ENCODE results near the gene PIAS4.

PIAS4 gene

GRCh38 chr19:4053423-4054324 is 46.1 kb downstream of the PIAS4 start:
- H3K4me3 ChIP-seq = no peak overlapping the region

GRCh38 chr19:4054441-4055208 is 47.1 kb downstream of the PIAS4 start:
- Histone ChIP-seq H3K27ac (no peak overlapping the region), H3K4me3 (no peak overlapping the region)

More at GRCh38 chr19:4053423-4054324, 46.1 kb downstream of the PIAS4 start:
- H3K27ac ChIP-seq = peak overlapping the region in 6 of 21 experiments; percentile 18 to 83 (median 74)

DNA sequence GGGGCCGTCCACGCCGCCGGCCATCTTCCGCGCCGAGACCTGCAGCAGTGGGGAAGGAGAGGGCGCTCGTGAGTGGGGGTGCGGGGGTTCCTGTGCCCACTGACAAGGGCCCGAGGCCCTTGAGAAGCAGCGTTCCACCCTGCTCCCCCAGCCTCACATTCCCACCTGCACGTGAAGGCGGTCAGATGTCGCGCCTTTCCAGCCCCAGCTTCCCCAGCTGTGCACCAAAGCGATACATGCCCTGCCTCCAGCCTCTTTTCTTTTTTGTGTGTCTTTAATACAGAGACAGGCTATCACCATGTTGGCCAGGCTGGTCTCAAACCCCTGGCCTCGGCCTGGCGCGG is 47.6 kb downstream of the PIAS4 start:
- H3K4me3 ChIP-seq = no peak overlapping the region
- H3K27ac ChIP-seq = no peak overlapping the region

GRCh38 chr19:4057931-4058692 is 50.6 kb downstream of the PIAS4 start:
- H3K4me3 ChIP-seq = peak overlapping the region; percentile 20 to 100 (median 26)
- H3K27ac ChIP-seq = peak overlapping the region; percentile 84 to 100 (median 97)

DNA sequence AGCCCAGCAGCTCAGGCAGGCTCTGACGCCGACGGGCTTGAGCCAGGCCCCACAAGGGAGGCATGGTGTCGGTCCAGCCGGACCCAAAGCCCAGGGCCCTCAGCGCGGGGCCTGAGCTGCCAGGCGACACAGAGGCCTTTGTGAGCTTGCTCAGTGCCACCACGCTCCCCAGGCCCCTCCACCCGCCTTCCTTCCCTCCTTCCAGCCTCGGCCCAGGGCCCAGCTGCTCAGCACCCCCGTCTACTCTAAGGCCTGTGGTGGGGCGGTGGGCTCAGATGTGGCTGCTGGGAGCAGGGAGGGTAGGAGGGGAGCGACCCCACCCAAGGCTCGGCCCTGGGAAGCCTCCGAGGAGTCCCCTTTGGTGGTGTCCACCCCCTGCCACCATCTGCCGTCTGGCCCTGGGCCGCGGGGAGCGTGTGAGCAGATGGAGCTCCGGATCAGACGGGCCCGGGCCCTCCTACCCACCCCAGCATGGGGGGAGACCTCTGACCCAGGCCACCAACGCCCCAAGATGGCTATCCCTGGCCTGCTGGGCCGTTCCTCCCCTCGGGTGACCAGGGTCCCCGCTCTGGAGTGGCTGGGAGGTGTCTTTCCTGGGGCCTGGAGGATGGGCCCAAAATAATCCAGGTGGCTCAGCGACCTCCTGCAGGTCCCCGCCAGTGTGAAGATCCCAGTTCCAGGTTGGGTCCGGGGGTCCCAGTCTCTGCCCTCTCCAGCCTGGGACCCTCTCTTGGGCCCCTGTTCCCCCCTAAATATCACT is 51.3 kb downstream of the PIAS4 start:
- Histone ChIP-seq H3K4me3 (peak overlapping the region; percentile 20 to 100 (median 26)), H3K27ac (peak overlapping the region; percentile 84 to 100 (median 97))

DNA sequence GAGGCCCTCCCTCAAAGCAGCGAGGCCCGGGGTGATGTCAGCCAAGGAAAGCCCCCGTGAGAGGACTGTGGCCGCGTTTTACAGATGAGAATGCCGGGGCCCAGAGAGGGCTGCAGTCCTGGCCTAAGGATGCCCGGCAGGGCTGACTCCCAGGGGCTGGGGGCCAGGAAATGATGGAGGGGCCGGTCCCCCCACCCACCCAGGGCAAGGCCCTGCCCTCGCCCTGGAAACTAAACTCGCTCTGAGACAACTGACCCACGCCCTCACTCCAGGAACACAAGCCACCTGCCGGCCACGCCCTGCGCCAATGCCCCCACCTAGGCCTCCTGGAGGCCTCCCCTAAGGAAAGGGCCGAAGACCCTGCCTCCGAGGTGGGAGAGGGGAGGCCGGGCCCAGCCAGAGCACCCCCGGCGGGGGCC is 51.9 kb downstream of the PIAS4 start:
- Histone ChIP-seq H3K4me3 (peak overlapping the region; percentile 20 to 100 (median 26)), H3K27ac (peak overlapping the region; percentile 84 to 100 (median 97))

GRCh38 chr19:4059891-4060620 is 52.5 kb downstream of the PIAS4 start:
- H3K4me3 ChIP-seq = peak overlapping the region; percentile 20 to 100 (median 26)
- peak overlapping the region; percentile 84 to 100 (median 97) for H3K27ac ChIP-seq

DNA sequence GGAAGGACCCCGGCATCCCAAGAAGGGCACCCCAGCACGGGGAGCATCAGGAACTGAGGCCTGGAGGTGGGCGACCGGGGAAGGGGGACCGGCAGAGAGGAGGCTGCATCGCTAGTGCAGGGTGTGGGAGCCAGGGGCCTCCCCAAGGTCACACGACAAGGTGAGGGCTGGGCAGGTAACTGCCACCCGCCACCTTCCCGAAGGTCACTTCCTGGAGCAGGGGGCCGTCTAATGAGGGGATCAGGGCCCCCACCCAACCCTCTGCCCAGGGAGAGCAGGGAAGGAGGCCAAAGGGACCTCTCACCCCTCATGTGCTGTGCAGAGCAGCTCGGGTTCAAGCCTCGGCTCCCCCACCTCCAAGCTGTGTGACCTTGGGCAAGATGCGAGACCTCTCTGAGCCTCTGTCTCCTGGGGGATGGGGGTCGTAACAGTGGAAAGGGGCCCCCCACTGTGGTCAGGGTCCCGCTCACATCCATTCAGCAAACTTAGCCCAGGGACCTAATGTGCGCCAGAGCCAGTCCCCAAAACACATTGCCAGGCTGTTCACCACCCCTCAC is 53.2 kb downstream of the PIAS4 start:
- peak overlapping the region; percentile 13 to 100 (median 26) for H3K4me3 ChIP-seq
- peak overlapping the region in 20 of 21 experiments; percentile 89 to 100 (median 98) for H3K27ac ChIP-seq

GRCh38 chr19:4061178-4061682 is 53.7 kb downstream of the PIAS4 start:
- Histone ChIP-seq H3K4me3 (peak overlapping the region; percentile 13 to 100 (median 26)), H3K27ac (peak overlapping the region; percentile 27 to 100 (median 97))

GRCh38 chr19:4061683-4062418 is 54.3 kb downstream of the PIAS4 start:
- Histone ChIP-seq H3K4me3 (peak overlapping the region; percentile 13 to 100 (median 26)), H3K27ac (peak overlapping the region; percentile 27 to 100 (median 97))

DNA sequence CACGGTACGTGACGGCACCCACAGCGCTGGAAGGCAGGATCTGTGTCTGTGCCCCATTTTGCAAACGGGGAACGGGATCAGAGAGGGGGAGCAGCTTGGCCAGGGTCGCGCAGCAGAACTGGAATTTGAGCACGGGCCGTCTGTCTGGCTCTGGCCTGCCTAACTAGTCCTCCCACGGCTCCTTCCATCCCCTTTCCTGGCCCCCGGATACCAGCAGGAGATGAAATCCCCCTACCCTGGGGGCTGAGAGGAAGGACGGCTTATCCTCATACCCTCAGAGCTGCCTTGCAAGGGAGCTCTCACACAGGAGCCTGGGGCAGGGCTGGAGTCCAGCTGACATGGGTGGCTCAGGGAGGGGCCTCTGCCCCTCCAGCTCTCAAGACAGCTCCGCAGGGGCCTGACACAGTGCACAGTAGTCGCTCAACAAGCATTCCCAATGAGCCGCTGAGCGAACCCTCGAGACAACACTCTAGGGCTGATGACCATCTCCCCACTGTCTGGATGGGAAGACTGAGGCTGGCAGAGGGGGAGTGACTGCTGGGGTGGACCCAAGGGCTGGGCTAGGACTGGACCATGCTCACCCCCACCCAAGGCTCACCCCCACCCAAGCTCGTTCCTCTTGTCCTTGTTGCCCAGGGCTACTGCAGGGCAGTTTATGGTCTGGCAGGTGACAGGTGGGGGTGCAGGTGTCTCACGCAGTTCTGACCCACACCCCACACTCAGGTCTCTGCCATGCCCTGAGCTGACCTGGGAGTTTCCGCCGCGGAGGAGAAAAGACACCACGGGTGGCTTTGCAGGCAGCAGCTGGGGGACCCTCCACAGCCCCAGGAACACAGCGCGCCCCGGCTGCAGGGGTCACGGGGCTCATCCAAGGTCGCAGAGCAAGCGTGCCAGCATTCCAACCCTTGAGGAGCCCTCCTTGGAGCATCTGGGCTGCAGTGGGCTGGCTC is 55.2 kb downstream of the PIAS4 start:
- H3K27ac ChIP-seq = peak overlapping the region in 20 of 21 experiments; percentile 91 to 100 (median 98)
- peak overlapping the region; percentile 74 to 100 (median 83) for H3K4me3 ChIP-seq

GRCh38 chr19:4063369-4064148 is 56.0 kb downstream of the PIAS4 start:
- peak overlapping the region; percentile 74 to 100 (median 83) for H3K4me3 ChIP-seq
- H3K27ac ChIP-seq = peak overlapping the region; percentile 89 to 100 (median 98)

- H3K27ac ChIP-seq = peak overlapping the region; percentile 89 to 100 (median 98)
- H3K4me3 ChIP-seq = peak overlapping the region; percentile 74 to 100 (median 83)
Observed at GRCh38 chr19:4064149-4064495, 56.6 kb downstream of the PIAS4 start.

DNA sequence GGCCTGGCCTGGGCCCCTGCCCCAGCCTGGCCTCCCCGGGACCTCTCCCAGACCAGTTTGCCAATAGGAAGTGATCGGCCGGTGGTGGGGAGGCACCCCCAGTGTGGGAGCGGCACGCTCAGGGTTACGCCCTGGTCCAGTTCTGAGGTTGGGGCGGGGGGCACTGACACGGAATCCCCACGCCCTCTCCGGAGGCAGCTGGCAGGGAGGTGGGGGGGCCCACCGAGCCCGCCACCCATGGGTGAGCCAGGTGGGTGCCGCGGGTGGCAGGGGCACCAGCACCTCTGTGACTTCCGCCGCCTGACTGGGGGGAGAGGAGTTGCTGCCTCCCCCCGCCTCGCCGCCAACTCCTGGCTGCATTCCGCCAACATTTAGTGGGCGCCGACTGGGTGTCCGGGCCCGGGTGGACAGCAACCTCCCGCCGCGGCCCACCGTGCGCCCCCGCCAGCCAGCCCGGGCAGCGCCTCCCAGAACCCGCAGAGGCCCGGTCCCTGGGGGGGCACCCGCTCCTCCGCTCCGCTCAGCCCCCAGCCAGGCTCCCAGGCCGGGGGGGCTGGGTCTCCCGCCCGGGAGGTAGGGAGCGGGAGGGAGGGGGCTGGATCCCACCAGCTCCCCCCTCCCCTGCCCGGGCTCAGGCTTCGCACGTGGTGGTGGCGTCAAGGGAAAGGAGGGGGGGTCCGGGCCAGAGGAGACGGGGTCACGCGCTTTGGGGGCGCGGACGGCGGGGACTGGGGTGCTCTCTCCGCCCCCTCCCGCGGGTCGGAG is 57.1 kb downstream of the PIAS4 start:
- H3K4me3 ChIP-seq = peak overlapping the region; percentile 74 to 100 (median 83)
- H3K27ac ChIP-seq = peak overlapping the region; percentile 89 to 100 (median 98)

Measured in skin epidermis (tissue), 12 donors.